HepG2 (cell line): Measurements from ENCODE around the gene LDLRAD4. TPM values are rescaled to one million over a fixed set of nuclear protein-coding genes. Genes with fewer than 3 reads are reported as not detected.

Experiments
- ATAC-seq: fragments of 200-7000 bp; cut with Tn5 transposase; 3 replicates; pipeline ENCODE4 v1.9.1; 2020; ENCODE audit warnings: mild to moderate bottlenecking, moderate library complexity
- BruUV-seq: library from RNA; stranded (reverse); fragments of 400-500 nt; replicated peaks from 2 replicates; lab custom pipeline; 2021; lab: Mats Ljungman, UMichigan
- CTCF ChIA-PET: fragments of 300-600 bp; formaldehyde crosslinking; extraction: SDS; loops from one replicate; lab custom pipeline; 2021; ENCODE audit warnings: low total read pairs, inconsistent platforms, low intra/inter-chr PET ratio; lab: Yijun Ruan, JAX
- POLR2A ChIA-PET: fragments of 350-600 bp; sonication (Branson Sonifier 250); formaldehyde crosslinking; loops from one replicate; lab custom pipeline; 2020; ENCODE audit warnings: antibody characterized with exemption, inconsistent platforms; lab: Yijun Ruan, JAX
- DNase-seq: peaks from one replicate; pipeline ENCODE4 v3.0.0-alpha.2; 2015; ENCODE audit warnings: low spot score
- FAIRE-seq: peaks from 3 replicates; lab custom pipeline; 2011; peaks lifted over from hg19 to GRCh38; lab: Jason Lieb, UNC
- H2AFZ ChIP-seq: one replicate; pipeline ENCODE4 v1.6.1; 2011; ENCODE audit warnings: low read length, inconsistent platforms
- H3K27ac ChIP-seq: fragments of 300-600 bp; 3 replicates; pipeline ENCODE4 v1.8.0; 2011; ENCODE audit warnings: mixed run types, mild to moderate bottlenecking, mixed read lengths, low read length, inconsistent platforms; ENCODE audit not compliant: insufficient read depth; ENCODE audit errors: extremely low read length
- H3K27me3 ChIP-seq, 2 experiments: fragments of 200-600 bp in 1 of 2; 2 replicates in 1 of 2; 3 replicates in 1 of 2; pipeline versions ENCODE4 v1.6.0 to v1.8.0; 2011; ENCODE audit warnings: low read length in 2 of 2, mild to moderate bottlenecking in 2 of 2, moderate library complexity in 2 of 2, inconsistent platforms in 1 of 2; ENCODE audit not compliant: insufficient read depth in 2 of 2, control insufficient read depth in 1 of 2
- H3K36me3 ChIP-seq, 2 experiments: fragments of 200-600 bp in 1 of 2; replicated peaks in 1 of 2; 2 replicates in 1 of 2; 3 replicates in 1 of 2; pipeline versions ENCODE4 v1.5.1 to v1.8.0; 2011; ENCODE audit warnings: low read length in 2 of 2, inconsistent platforms in 1 of 2; ENCODE audit not compliant: insufficient read depth in 2 of 2, control insufficient read depth in 1 of 2
- H3K4me1 ChIP-seq: 2 replicates; pipeline ENCODE4 v1.5.1; 2012; ENCODE audit warnings: low read length, inconsistent platforms; ENCODE audit not compliant: insufficient read depth
- H3K4me2 ChIP-seq: 2 replicates; pipeline ENCODE4 v1.6.0; 2011; ENCODE audit warnings: low read depth, low read length, inconsistent platforms
- H3K4me3 ChIP-seq, 3 experiments: fragments of 200-600 bp in 1 of 3; sonication (generic), shearing (Covaris generic) in 1 of 3; replicated peaks in 1 of 3; 2 replicates each; pipeline ENCODE4 v1.5.1; 2011 to 2016; ENCODE audit warnings: low read length in 3 of 3, inconsistent platforms in 2 of 3, low read depth in 2 of 3, mild to moderate bottlenecking in 2 of 3, control low read depth in 1 of 3, mixed read lengths in 1 of 3; ENCODE audit not compliant: insufficient read depth in 1 of 3
- H3K79me2 ChIP-seq: one replicate; pipeline ENCODE4 v1.6.1; 2011; ENCODE audit warnings: low read length, inconsistent platforms; ENCODE audit not compliant: insufficient read depth
- H3K9ac ChIP-seq: 2 replicates; pipeline ENCODE4 v1.6.0; 2011; ENCODE audit warnings: mild to moderate bottlenecking, low read depth, low read length, inconsistent platforms; ENCODE audit not compliant: insufficient read depth
- H3K9me3 ChIP-seq: 2 replicates; pipeline ENCODE4 v1.5.1; 2012; ENCODE audit warnings: mild to moderate bottlenecking, low read length
- H4K20me1 ChIP-seq: 2 replicates; pipeline ENCODE4 v1.6.0; 2011; ENCODE audit warnings: inconsistent platforms, mild to moderate bottlenecking, low read length, moderate library complexity; ENCODE audit not compliant: insufficient read depth
- HNRNPUL1 ChIP-seq: fragments of 200-400 bp; formaldehyde crosslinking; IDR thresholded peaks from 2 replicates; pipeline ENCODE4 v1.6.1; 2017; ENCODE audit warnings: low read depth, mild to moderate bottlenecking, low read length, moderate library complexity
- TBX3 ChIP-seq: fragments of 450-650 bp; IDR thresholded peaks from 2 replicates; pipeline ENCODE4 v1.6.1; 2017; ENCODE audit warnings: antibody characterized with exemption, mild to moderate bottlenecking, inconsistent platforms, borderline replicate concordance
- TEAD3 ChIP-seq: optimal IDR thresholded peaks from 2 replicates; pipeline ENCODE3; 2016; ENCODE audit warnings: borderline replicate concordance
- TGIF2 ChIP-seq: IDR thresholded peaks from 2 replicates; pipeline ENCODE4 v1.6.1; 2016; ENCODE audit warnings: control low read depth, missing compliant biosample characterization
- TSC22D2 ChIP-seq: sonication (generic); formaldehyde crosslinking; IDR thresholded peaks from 2 replicates; pipeline ENCODE4 v1.5.1; 2020; ENCODE audit warnings: missing genetic modification reagents, mild to moderate bottlenecking, borderline replicate concordance
- XRCC5 ChIP-seq: fragments of 200-400 bp; formaldehyde crosslinking; optimal IDR thresholded peaks from 2 replicates; pipeline ENCODE3; 2017; ENCODE audit warnings: mild to moderate bottlenecking, low read length
- ZKSCAN8 ChIP-seq: IDR thresholded peaks from 2 replicates; pipeline ENCODE4 v1.6.1; 2016; ENCODE audit warnings: borderline replicate concordance, missing genetic modification reagents, missing compliant biosample characterization
- ZNF136 ChIP-seq: sonication (generic); formaldehyde crosslinking; IDR thresholded peaks from 2 replicates; pipeline ENCODE4 v1.8.1; 2022; ENCODE audit warnings: low read depth, mild to moderate bottlenecking, moderate library complexity, missing genetic modification reagents
- ZNF34 ChIP-seq: sonication (generic); formaldehyde crosslinking; IDR thresholded peaks from 2 replicates; pipeline ENCODE4 v1.4.0; 2020; ENCODE audit warnings: mild to moderate bottlenecking, missing genetic modification reagents, borderline replicate concordance
- ZNF772 ChIP-seq: sonication (generic); formaldehyde crosslinking; IDR thresholded peaks from 2 replicates; pipeline ENCODE4 v1.5.0; 2020; ENCODE audit warnings: mild to moderate bottlenecking, missing genetic modification reagents
- ZSCAN25 ChIP-seq: sonication (generic); formaldehyde crosslinking; IDR thresholded peaks from 2 replicates; pipeline ENCODE4 v1.8.0; 2022; ENCODE audit warnings: mild to moderate bottlenecking, missing genetic modification reagents
- ZZZ3 ChIP-seq: sonication (generic); formaldehyde crosslinking; IDR thresholded peaks from 2 replicates; pipeline ENCODE4 v1.4.0; 2020; ENCODE audit warnings: missing genetic modification reagents, mild to moderate bottlenecking, borderline replicate concordance
- WGBS: methylation state at CpG from one replicate; pipeline ENCODE4 v1.1.6; 2017; ENCODE audit warnings: low lambda C conversion rate; 5-methylcytosine and 5-hydroxymethylcytosine counted together
- in situ Hi-C: cut with HindIII; loops from 2 replicates; pipeline ENCODE4 v1.10.0; 2017; ENCODE audit warnings: low pct_unique_long_range_greater_than_20kb; ENCODE audit not compliant: extremely low pct_ligation_motif_present
- intact Hi-C: fragments of 100-400 bp; cut with micrococcal nuclease; formaldehyde crosslinking; loops from one replicate; pipeline ENCODE4 v1.10.0; 2022; ENCODE audit not compliant: unreplicated experiment
- polyA plus RNA-seq, 8 experiments: library from polyadenylated mRNA; depleted of rRNA in 3 of 8; stranded (reverse) in 7 of 8; unstranded in 1 of 8; fragments of >200 nt; fragmentation: Illumina TruSeq in 4 of 8; extraction: Trizol in 4 of 8; gene quantifications; 2 replicates each; pipeline versions ENCODE4 v1.2.1 to v1.2.3, GENCODE V29; 2011 to 2016; ENCODE audit warnings: low read depth in 4 of 8, missing spikeins in 1 of 8, mixed read lengths in 1 of 8; ENCODE audit not compliant: insufficient read depth in 1 of 8
- total RNA-seq, 5 experiments: library from RNA; depleted of rRNA; stranded (reverse); fragments of >200 nt; fragmentation: Illumina TruSeq; extraction: Trizol; gene quantifications; 2 replicates each; pipeline ENCODE4 v1.2.3, GENCODE V29; 2016; ENCODE audit warnings: low read depth in 1 of 5

Gene LDLRAD4
- total and polyA plus RNA-seq, 2 of the 13 experiments (the other 11 are each of a cell fraction or from before 2014, with no cell fraction given): 13.6 to 20.9 TPM

GRCh38 chr18:13226533-13227144 lies 8.1 kb downstream of the LDLRAD4 start:
- in situ Hi-C loops: loop anchor here (10.0 kb wide), 1 partner anchor 308 kb away; no protein-coding TSS in a partner anchor
- Histone ChIP-seq H3K79me2 (no peaks in the 10 kb centered on the region), H3K36me3 (no peaks in the 10 kb centered on the region; a peak in 1 of 5 replicates), H4K20me1 (no peaks in the 10 kb centered on the region; the same call in 1 of the 2 replicates), H3K27me3 (no peaks in the 10 kb centered on the region), H3K27ac (no peak overlapping the region)
- WGBS: 96% methylated on average over 5 of the region's 5 CpGs
- no peak for ATAC-seq
- no peak for TF ChIP-seq TSC22D2 (CRISPR knock-in tag)
- TF ChIP-seq ZNF136: no peak
- no peak for TF ChIP-seq TEAD3 (CRISPR knock-in tag)
- no peak for TF ChIP-seq HNRNPUL1
- TF ChIP-seq ZNF34 (CRISPR knock-in tag): no peak
- no peak for TF ChIP-seq XRCC5
- no peak for TF ChIP-seq TBX3
- TF ChIP-seq ZZZ3 (CRISPR knock-in tag): no peak
- no peak for TF ChIP-seq ZNF772 (CRISPR knock-in tag)
- no peak for TF ChIP-seq TGIF2 (CRISPR knock-in tag)
- TF ChIP-seq ZKSCAN8 (CRISPR knock-in tag): no peak
- no peak for TF ChIP-seq ZSCAN25 (CRISPR knock-in tag)
- TF ChIP-seq, all 625 proteins: peak for 0
- no peak for DNase-seq
- Histone ChIP-seq H3K9me3 (no peaks in the 10 kb centered on the region), H3K4me2 (no peak overlapping the region), H3K4me3 (no peak overlapping the region), H3K9ac (no peak overlapping the region), H2AFZ (no peak overlapping the region), H3K4me1 (peaks cover 25% of the 10 kb centered on the region)
- no TSS peak for BruUV-seq
- FAIRE-seq: no peak
- POLR2A ChIA-PET: no interaction called here
- intact Hi-C loops: no loop called here
- CTCF ChIA-PET: no interaction called here
